ENCODE measurements around the gene CNKSR3.
A peak's percentile ranks its signal among the peaks of the same experiment; 100 is the strongest.

Gene CNKSR3

GRCh38 chr6:154453329-154453728, 57.2 kb downstream of the CNKSR3 start:
- TF ChIP-seq REST (IDR thresholded peaks at IDR 0.05; ENCODE audit: low read depth) (no peak), TEAD4 (IDR thresholded peaks at IDR 0.05) (no peak), CEBPB (IDR thresholded peaks at IDR 0.05) (no peak), YY1 (IDR thresholded peaks at IDR 0.05; ENCODE audit: low read depth) (no peak), RAD21 (IDR thresholded peaks at IDR 0.05; ENCODE audit: low read depth) (no peak), FOXM1 (IDR thresholded peaks at IDR 0.05; ENCODE audit: borderline replicate concordance, low read depth) (no peak), CREB1 (IDR thresholded peaks at IDR 0.05; ENCODE audit: low read depth) (no peak), EP300 (IDR thresholded peaks at IDR 0.05; ENCODE audit: borderline replicate concordance) (no peak), ZBTB7A (IDR thresholded peaks at IDR 0.05; ENCODE audit: low read depth) (no peak), TAF1 (IDR thresholded peaks at IDR 0.05; ENCODE audit: low read depth) (no peak), NFIC (IDR thresholded peaks at IDR 0.05) (no peak), EGR1 (IDR thresholded peaks at IDR 0.05) (no peak)
- TF ChIP-seq, protein P1, sequence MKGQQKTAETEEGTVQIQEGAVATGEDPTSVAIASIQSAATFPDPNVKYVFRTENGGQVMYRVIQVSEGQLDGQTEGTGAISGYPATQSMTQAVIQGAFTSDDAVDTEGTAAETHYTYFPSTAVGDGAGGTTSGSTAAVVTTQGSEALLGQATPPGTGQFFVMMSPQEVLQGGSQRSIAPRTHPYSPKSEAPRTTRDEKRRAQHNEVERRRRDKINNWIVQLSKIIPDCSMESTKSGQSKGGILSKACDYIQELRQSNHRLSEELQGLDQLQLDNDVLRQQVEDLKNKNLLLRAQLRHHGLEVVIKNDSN (IDR thresholded peaks at IDR 0.05), result no peak
- TF ChIP-seq, protein P2, sequence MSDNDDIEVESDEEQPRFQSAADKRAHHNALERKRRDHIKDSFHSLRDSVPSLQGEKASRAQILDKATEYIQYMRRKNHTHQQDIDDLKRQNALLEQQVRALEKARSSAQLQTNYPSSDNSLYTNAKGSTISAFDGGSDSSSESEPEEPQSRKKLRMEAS (IDR thresholded peaks at IDR 0.05), result no peak

GRCh38 chr6:154450498-154450897, 60.0 kb downstream of the CNKSR3 start:
- TF ChIP-seq, protein P1 (IDR thresholded peaks at IDR 0.05), result peak; percentile 69
- no peak for TF ChIP-seq NFIC (IDR thresholded peaks at IDR 0.05)

DNA sequence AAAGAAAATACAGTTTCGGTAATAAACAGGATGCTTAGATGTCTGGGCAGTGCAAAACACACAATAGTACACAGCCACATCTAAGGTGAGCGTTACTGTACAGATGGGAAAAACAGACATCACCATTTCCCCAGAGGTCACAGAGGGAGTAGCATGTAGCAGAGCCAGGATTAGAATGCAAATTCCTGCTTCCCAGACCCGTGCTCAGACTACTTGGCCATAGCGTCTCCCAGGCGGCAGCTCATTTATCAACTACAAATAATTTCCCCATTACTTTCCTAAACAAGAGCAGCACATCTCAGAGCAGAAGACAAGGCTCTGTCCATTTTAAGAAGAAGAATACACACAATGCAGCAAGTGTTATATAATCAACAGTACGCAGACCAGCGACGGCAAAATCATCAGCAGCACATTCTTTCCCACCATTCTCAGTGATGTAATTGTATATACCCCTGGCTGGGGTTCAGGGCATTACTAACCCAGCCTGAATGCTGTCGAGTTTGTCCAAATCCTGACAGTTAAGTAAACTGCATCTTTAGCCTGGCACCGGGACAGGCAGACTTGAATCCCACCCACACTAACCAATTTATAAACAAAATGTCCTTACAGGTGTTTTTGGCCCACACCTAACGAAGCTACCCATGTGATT, 61.9 kb downstream of the CNKSR3 start:
- no peak for TF ChIP-seq CEBPB (IDR thresholded peaks at IDR 0.05)
- TF ChIP-seq TCF12 (IDR thresholded peaks at IDR 0.05; ENCODE audit: low read depth), result no peak
- no peak for TF ChIP-seq YY1 (IDR thresholded peaks at IDR 0.05; ENCODE audit: low read depth)
- no peak for TF ChIP-seq ZBTB7A (IDR thresholded peaks at IDR 0.05; ENCODE audit: low read depth)
- no peak for TF ChIP-seq RAD21 (IDR thresholded peaks at IDR 0.05; ENCODE audit: low read depth)
- no peak for TF ChIP-seq FOXM1 (IDR thresholded peaks at IDR 0.05; ENCODE audit: borderline replicate concordance, low read depth)
- TF ChIP-seq EGR1 (IDR thresholded peaks at IDR 0.05), result no peak
- no peak for TF ChIP-seq TEAD4 (IDR thresholded peaks at IDR 0.05)
- TF ChIP-seq, protein P2 (IDR thresholded peaks at IDR 0.05), result no peak
- no peak for TF ChIP-seq TAF1 (IDR thresholded peaks at IDR 0.05; ENCODE audit: low read depth)
- no peak for TF ChIP-seq REST (IDR thresholded peaks at IDR 0.05; ENCODE audit: low read depth)
- no peak for TF ChIP-seq EP300 (IDR thresholded peaks at IDR 0.05; ENCODE audit: borderline replicate concordance)
- TF ChIP-seq CREB1 (IDR thresholded peaks at IDR 0.05; ENCODE audit: low read depth), result no peak
- TF ChIP-seq NFIC (IDR thresholded peaks at IDR 0.05), result no peak
- TF ChIP-seq, protein P1 (IDR thresholded peaks at IDR 0.05), result no peak

DNA sequence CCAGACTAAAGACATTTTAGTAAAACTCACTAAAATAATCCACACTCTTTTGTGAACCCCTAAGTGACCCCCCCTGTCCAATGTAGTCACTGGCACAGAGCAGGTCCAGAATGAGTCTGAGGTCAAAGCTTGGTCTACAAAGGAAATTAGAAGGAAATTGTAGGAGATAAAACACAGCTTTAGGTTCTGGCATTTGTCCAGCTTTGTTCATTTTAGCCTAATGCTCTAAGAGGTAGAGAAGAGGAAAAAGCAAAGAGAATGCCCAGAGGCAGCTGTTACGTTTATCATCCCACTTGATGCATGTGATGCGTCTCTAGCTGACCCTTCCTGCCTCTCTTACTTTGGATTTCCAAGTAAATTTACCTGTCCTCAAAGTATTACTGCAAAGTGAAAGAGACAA, 62.5 kb downstream of the CNKSR3 start:
- TF ChIP-seq ZBTB7A (IDR thresholded peaks at IDR 0.05; ENCODE audit: low read depth) (no peak), TEAD4 (IDR thresholded peaks at IDR 0.05) (no peak), EP300 (IDR thresholded peaks at IDR 0.05; ENCODE audit: borderline replicate concordance) (no peak), REST (IDR thresholded peaks at IDR 0.05; ENCODE audit: low read depth) (no peak), NFIC (IDR thresholded peaks at IDR 0.05) (no peak), CEBPB (IDR thresholded peaks at IDR 0.05) (no peak), TCF12 (IDR thresholded peaks at IDR 0.05; ENCODE audit: low read depth) (no peak), FOXM1 (IDR thresholded peaks at IDR 0.05; ENCODE audit: borderline replicate concordance, low read depth) (no peak)
- TF ChIP-seq, protein P1 (IDR thresholded peaks at IDR 0.05), result no peak
- TF ChIP-seq, protein P2 (IDR thresholded peaks at IDR 0.05), result no peak
